Bronchus fibroblast of lung (primary cell): ENCODE data around the gene FBN1. TPM values are rescaled to one million over a fixed set of nuclear protein-coding genes. Genes with fewer than 3 reads are reported as not detected.

Source experiments
- total RNA-seq: library from RNA; depleted of rRNA; stranded (reverse); fragments of >200 nt; gene quantifications from 2 replicates; pipeline ENCODE4 v1.2.3, GENCODE V29; 2015

Gene FBN1
- total RNA-seq = 87.0 and 92.0 TPM in 2 replicates

GRCh38 chr15:48645558-48646330 is at the start of gene FBN1:
Gene FBN1, minus strand, starts transcription at chr15:48645709. Its CDS starts 940 bp downstream, at chr15:48644769.

Other genes with a start within 250 kb of the FBN1 start
- 4.8 and 5.4 TPM in 2 replicates for gene CEP152, start 165.4 kb upstream of the FBN1 start, total RNA-seq
- 179 and 220 TPM in 2 replicates for gene EID1, start 232.4 kb upstream of the FBN1 start, total RNA-seq